HEK293 (cell line): ENCODE results near the gene CHST8.

Source experiments
- CTCF ChIA-PET: fragments of 350-600 bp; formaldehyde crosslinking; extraction: SDS; loops from one replicate; lab custom pipeline; 2021; ENCODE audit warnings: antibody characterized with exemption; lab: Yijun Ruan, JAX
- POLR2A ChIA-PET: fragments of 300-600 bp; formaldehyde crosslinking; extraction: SDS; loops from one replicate; lab custom pipeline; 2020; ENCODE audit warnings: antibody characterized with exemption, inconsistent platforms; lab: Yijun Ruan, JAX
- H3K27ac ChIP-seq: fragments of 200-500 bp; sonication (Bioruptor generic); 2 replicates; pipeline ENCODE4 v1.5.1; 2014; ENCODE audit warnings: low read depth, low read length, control low read depth, inconsistent platforms; ENCODE audit errors: extremely low read depth
- H3K36me3 ChIP-seq, 2 experiments: fragments of 200-500 bp in 1 of 2; sonication (Bioruptor generic) in 1 of 2; 1 replicate in 1 of 2; 2 replicates in 1 of 2; pipeline ENCODE4 v1.5.1; 2014 to 2017; ENCODE audit warnings: inconsistent platforms in 2 of 2, low read length in 2 of 2; ENCODE audit not compliant: control insufficient read depth in 2 of 2, insufficient read depth in 1 of 2
- H3K4me1 ChIP-seq: fragments of 200-500 bp; sonication (Bioruptor generic); 2 replicates; pipeline ENCODE4 v1.5.1; 2014; ENCODE audit warnings: mild to moderate bottlenecking, low read length, inconsistent platforms; ENCODE audit not compliant: control insufficient read depth, insufficient read depth
- H3K4me3 ChIP-seq: 2 replicates; pipeline ENCODE4 v1.5.1; 2011; ENCODE audit warnings: low read depth, mild to moderate bottlenecking, control low read depth, low read length, moderate library complexity
- H3K9me3 ChIP-seq: fragments of 200-500 bp; sonication (Bioruptor generic); 2 replicates; pipeline ENCODE4 v1.5.1; 2014; ENCODE audit warnings: low read depth, low read length, inconsistent platforms; ENCODE audit not compliant: control insufficient read depth, insufficient read depth
- GFI1B ChIP-seq: fragments of 450-650 bp; formaldehyde crosslinking; IDR thresholded peaks from 2 replicates; pipeline ENCODE4 v1.5.1; 2016; ENCODE audit warnings: missing biosample characterization, missing genetic modification characterization
- GLIS2 ChIP-seq: fragments of 450-650 bp; formaldehyde crosslinking; IDR thresholded peaks from 2 replicates; pipeline ENCODE4 v1.5.1; 2016; ENCODE audit warnings: missing biosample characterization, missing genetic modification characterization
- HIC1 ChIP-seq: fragments of 450-650 bp; formaldehyde crosslinking; IDR thresholded peaks from 2 replicates; pipeline ENCODE4 v1.5.1; 2016; ENCODE audit warnings: missing biosample characterization, missing genetic modification characterization
- IKZF3 ChIP-seq: fragments of 450-650 bp; IDR thresholded peaks from 2 replicates; pipeline ENCODE4 v1.5.0; 2018; ENCODE audit warnings: missing biosample characterization, mild to moderate bottlenecking, missing genetic modification characterization, moderate library complexity
- KLF10 ChIP-seq: fragments of 450-650 bp; IDR thresholded peaks from 2 replicates; pipeline ENCODE4 v1.5.1; 2018; ENCODE audit warnings: missing biosample characterization, mild to moderate bottlenecking, missing genetic modification characterization
- OVOL3 ChIP-seq: fragments of 450-650 bp; formaldehyde crosslinking; IDR thresholded peaks from 2 replicates; pipeline ENCODE4 v1.5.1; 2016; ENCODE audit warnings: missing biosample characterization, missing genetic modification characterization
- REPIN1 ChIP-seq: fragments of 450-650 bp; formaldehyde crosslinking; IDR thresholded peaks from 2 replicates; pipeline ENCODE4 v1.5.1; 2017; ENCODE audit warnings: missing biosample characterization, missing genetic modification characterization, low read depth
- SP2 ChIP-seq: fragments of 450-650 bp; formaldehyde crosslinking; IDR thresholded peaks from 2 replicates; pipeline ENCODE4 v1.5.1; 2016; ENCODE audit warnings: missing biosample characterization, missing genetic modification characterization
- SP7 ChIP-seq: fragments of 450-650 bp; formaldehyde crosslinking; IDR thresholded peaks from 2 replicates; pipeline ENCODE4 v1.5.1; 2016; ENCODE audit warnings: missing biosample characterization, missing genetic modification characterization
- TCF7L2 ChIP-seq: IDR thresholded peaks from 2 replicates; pipeline ENCODE4 v1.6.1; 2011; ENCODE audit warnings: low read depth, mild to moderate bottlenecking, inconsistent platforms, low read length, moderate library complexity, borderline replicate concordance
- ZBTB49 ChIP-seq: fragments of 450-650 bp; formaldehyde crosslinking; IDR thresholded peaks from 2 replicates; pipeline ENCODE4 v1.5.1; 2016; ENCODE audit warnings: missing biosample characterization, missing genetic modification characterization, low read depth
- ZBTB6 ChIP-seq: fragments of 450-650 bp; formaldehyde crosslinking; IDR thresholded peaks from 2 replicates; pipeline ENCODE4 v1.5.1; 2017; ENCODE audit warnings: missing biosample characterization, missing genetic modification characterization
- ZNF148 ChIP-seq: fragments of 450-650 bp; formaldehyde crosslinking; IDR thresholded peaks from 2 replicates; pipeline ENCODE4 v1.5.0; 2017; ENCODE audit warnings: missing biosample characterization, missing genetic modification characterization, borderline replicate concordance
- ZNF580 ChIP-seq: fragments of 450-650 bp; formaldehyde crosslinking; IDR thresholded peaks from 2 replicates; pipeline ENCODE4 v1.5.1; 2016; ENCODE audit warnings: missing biosample characterization, missing genetic modification characterization
- ZNF600 ChIP-seq: fragments of 450-650 bp; formaldehyde crosslinking; IDR thresholded peaks from 2 replicates; pipeline ENCODE4 v1.5.1; 2016; ENCODE audit warnings: missing biosample characterization, missing genetic modification characterization
- ZNF610 ChIP-seq: fragments of 450-650 bp; formaldehyde crosslinking; IDR thresholded peaks from 2 replicates; pipeline ENCODE4 v1.5.1; 2016; ENCODE audit warnings: missing biosample characterization, missing genetic modification characterization, borderline replicate concordance
- ZNF629 ChIP-seq: fragments of 450-650 bp; formaldehyde crosslinking; IDR thresholded peaks from 2 replicates; pipeline ENCODE4 v1.5.1; 2017; ENCODE audit warnings: missing biosample characterization, missing genetic modification characterization
- ZNF660 ChIP-seq: fragments of 450-650 bp; IDR thresholded peaks from 2 replicates; pipeline ENCODE4 v1.5.1; 2018; ENCODE audit warnings: missing biosample characterization, mild to moderate bottlenecking, missing genetic modification characterization
- ZNF707 ChIP-seq: fragments of 450-650 bp; formaldehyde crosslinking; IDR thresholded peaks from 2 replicates; pipeline ENCODE4 v1.5.1; 2016; ENCODE audit warnings: missing biosample characterization, missing genetic modification characterization
- ZNF785 ChIP-seq: fragments of 450-650 bp; formaldehyde crosslinking; IDR thresholded peaks from 2 replicates; pipeline ENCODE4 v1.5.1; 2016; ENCODE audit warnings: missing biosample characterization, missing genetic modification characterization
- ZSCAN5A ChIP-seq: fragments of 450-650 bp; formaldehyde crosslinking; IDR thresholded peaks from 2 replicates; pipeline ENCODE4 v1.5.1; 2016; ENCODE audit warnings: missing biosample characterization, missing genetic modification characterization

CHST8 gene

GRCh38 chr19:33580645-33581037 lies 41.1 kb upstream of the CHST8 start (continued):
- TF ChIP-seq ZBTB6 (tag by site-specific recombination) (no peak), ZNF610 (tag by site-specific recombination) (no peak), ZNF660 (no peak), ZSCAN5A (tag by site-specific recombination) (no peak), ZNF629 (tag by site-specific recombination) (no peak)

- Histone ChIP-seq H3K4me3 (no peak overlapping the region), H3K9me3 (peaks cover 4% of the 10 kb centered on the region; the same call in 1 of the 2 replicates), H3K27ac (no peak overlapping the region), H3K4me1 (no peaks in the 10 kb centered on the region; the same call in 1 of the 2 replicates), H3K36me3 (no peaks in the 10 kb centered on the region)
- ChIA-PET CTCF (interaction anchor here (2.6 kb wide), 1 partner anchor 152 kb away, joined by 6 read pairs; no protein-coding TSS in a partner anchor), POLR2A (no interaction called here)
- TF ChIP-seq ZNF580 (tag by site-specific recombination), result no peak
- peak; percentile 29; the same call in 1 of the 2 replicates for TF ChIP-seq SP2 (tag by site-specific recombination)
Measured at GRCh38 chr19:33582914-33583313, 38.8 kb upstream of the CHST8 start.

GRCh38 chr19:33587150-33587549 lies 34.6 kb upstream of the CHST8 start:
- Histone ChIP-seq H3K27ac (no peak overlapping the region), H3K9me3 (peaks cover 10% of the 10 kb centered on the region), H3K4me1 (no peaks in the 10 kb centered on the region), H3K36me3 (no peaks in the 10 kb centered on the region), H3K4me3 (no peak overlapping the region)
- ChIA-PET CTCF (interaction anchor here (0.8 kb wide), 1 partner anchor 158 kb away, joined by 3 read pairs; no protein-coding TSS in a partner anchor), POLR2A (no interaction called here)
- TF ChIP-seq ZNF707 (peak; percentile 97), GLIS2 (tag by site-specific recombination) (no peak)

GRCh38 chr19:33590224-33590623 lies 31.5 kb upstream of the CHST8 start:
- ChIA-PET CTCF (no interaction called here), POLR2A (no interaction called here)
- Histone ChIP-seq H3K9me3 (peaks cover 16% of the 10 kb centered on the region), H3K4me1 (no peaks in the 10 kb centered on the region), H3K4me3 (no peak overlapping the region), H3K36me3 (no peaks in the 10 kb centered on the region), H3K27ac (no peak overlapping the region)
- TF ChIP-seq TCF7L2 (no peak), ZNF785 (tag by site-specific recombination) (no peak), REPIN1 (tag by site-specific recombination) (no peak), ZNF148 (tag by site-specific recombination) (no peak), ZBTB49 (no peak), ZNF600 (tag by site-specific recombination) (no peak), IKZF3 (tag by site-specific recombination) (no peak), HIC1 (tag by site-specific recombination) (no peak), SP7 (no peak), GFI1B (tag by site-specific recombination) (no peak), OVOL3 (tag by site-specific recombination) (no peak), KLF10 (tag by site-specific recombination) (no peak)
